GM21528 (cell line): ENCODE data around the gene HDAC4.

Experiments used
- ATAC-seq: cut with Tn5 transposase; IDR thresholded peaks from one replicate; pipeline ENCODE4 v1.9.1; 2021; ENCODE audit warnings: mild to moderate bottlenecking, moderate library complexity; ENCODE audit not compliant: unreplicated experiment, low FRiP score

The HDAC4 gene

DNA sequence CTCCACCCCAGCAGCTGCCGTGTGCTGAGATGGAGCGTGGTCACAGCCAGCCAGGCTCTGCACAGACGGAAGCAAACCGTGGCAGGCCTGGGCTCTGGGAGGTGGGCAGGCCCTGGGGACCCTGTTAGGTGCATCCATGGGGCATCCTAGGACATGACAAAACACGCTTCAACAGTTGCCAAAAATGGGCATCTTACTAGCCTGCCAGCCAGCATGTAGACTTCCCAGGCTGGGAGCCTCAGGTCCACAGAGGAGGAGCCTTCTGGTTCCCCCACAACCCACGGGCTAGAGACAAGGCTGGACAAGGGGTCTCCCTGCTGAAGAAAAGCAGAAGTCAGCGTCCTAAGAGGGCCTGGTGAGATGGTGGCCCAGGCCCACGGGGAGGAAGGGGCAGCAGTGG, 139.5 kb downstream of the HDAC4 start:
- no peak for ATAC-seq

DNA sequence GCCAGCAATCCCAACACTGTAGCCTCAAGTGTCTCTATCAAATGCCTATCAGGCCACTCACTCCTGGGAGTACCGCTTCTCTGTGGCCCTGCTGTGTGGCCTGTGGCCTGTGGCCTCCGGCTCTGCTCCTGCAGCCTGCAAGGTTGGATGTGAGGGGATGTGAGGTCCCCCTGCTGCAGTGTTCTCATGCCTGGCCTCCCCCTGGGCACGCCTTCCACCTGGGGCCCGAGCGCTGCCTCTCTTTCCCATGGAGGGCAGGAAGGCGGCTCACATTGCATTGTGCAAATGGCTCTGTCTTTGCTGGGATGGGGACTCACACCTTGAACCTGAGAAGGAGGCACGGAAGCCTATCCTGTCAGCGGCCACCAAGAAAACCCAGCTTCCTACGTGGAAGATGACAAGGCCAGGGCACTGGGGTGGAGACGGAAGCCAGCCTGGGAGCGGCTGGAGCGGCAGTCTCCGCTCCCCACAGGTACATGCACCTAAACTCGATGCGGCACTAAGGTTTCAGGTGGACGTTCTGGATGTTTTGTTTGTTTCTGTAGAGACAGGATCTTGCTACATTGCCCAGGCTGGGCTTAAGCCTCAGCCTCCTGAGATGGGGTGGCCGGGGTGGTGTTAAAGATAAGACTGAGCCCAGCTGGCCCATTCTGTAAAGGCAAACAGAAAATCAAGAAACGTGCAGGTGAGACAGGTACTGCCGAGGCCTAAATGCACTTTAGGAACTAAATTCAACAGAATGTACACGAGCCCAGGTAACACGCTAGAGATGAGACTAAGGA, 140.1 kb downstream of the HDAC4 start:
- ATAC-seq = no peak

DNA sequence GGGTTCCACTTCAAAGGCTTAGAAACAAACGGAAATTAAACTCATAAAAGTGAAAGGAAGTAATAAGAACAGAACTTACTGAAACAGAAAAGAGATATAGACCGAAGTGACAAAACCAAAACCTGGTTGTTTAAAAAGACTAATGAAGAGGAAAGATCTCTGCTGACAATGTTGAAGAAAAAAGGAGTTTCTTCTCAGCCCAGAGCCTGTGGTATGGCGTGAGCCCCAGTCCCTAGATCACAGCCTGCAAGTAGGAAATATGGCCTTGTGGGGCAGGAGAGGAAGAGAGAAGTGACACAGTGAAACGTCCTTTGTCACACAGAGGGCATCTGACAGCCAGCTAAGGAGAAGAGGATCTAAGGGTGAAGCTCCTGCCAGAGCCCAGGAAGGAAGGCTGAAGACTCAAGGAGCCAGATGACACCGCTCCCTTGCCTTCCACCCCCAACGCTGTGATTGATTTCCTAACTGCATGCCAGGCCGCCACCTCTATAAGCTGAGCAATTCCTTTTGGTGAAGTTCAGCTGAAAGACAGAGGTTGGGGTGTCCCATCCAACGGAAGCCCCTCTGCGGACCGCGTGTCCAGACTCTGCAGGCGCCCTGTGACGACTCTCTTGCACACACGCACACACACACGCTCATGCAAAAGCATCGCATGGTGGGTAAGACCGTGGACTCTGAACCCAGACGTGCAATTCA, 141.1 kb downstream of the HDAC4 start:
- ATAC-seq = no peak

- no peak for ATAC-seq
Measured at GRCh38 chr2:239259173-239259572, 141.6 kb downstream of the HDAC4 start.

DNA sequence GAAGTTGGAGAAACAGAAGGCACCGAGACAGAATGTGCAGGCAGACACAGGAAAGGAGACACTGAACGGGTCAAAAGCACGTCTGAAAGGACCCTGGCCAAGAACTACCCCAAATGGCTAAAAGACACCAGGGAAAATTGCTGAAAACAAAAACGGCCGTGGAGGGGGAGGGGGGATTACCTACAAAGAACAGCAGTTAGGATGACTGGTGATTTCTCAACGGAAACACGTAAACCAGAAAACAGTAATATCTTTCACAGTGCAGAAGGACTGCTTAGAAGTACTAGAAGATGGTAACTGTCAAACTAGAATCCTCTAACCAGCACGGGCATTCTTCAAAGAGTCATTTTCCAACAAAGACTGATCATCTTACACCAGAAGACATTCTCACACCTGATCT, 142.6 kb downstream of the HDAC4 start:
- no peak for ATAC-seq

- no peak for ATAC-seq
Measured at GRCh38 chr2:239257511-239257937, 143.3 kb downstream of the HDAC4 start.

DNA sequence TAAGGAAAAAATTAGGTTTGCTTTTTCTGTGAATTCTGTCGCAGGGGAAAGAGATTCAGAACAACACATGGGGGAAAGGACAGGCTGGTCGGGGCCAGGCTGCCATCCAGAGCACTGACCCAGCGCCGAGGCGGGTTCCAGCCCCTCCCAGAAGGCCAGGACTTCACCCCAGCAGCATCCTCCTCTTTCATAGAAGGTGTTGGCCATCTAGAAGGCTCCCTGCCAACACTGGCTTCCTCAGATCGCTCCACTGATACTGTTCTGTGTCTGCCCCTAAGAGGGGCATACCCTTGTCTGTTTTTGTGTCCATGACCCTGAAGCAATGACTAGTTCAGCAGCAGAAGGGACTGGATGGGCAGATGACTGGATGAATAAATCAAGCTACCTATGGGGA, 144.5 kb downstream of the HDAC4 start:
- ATAC-seq = no peak

DNA sequence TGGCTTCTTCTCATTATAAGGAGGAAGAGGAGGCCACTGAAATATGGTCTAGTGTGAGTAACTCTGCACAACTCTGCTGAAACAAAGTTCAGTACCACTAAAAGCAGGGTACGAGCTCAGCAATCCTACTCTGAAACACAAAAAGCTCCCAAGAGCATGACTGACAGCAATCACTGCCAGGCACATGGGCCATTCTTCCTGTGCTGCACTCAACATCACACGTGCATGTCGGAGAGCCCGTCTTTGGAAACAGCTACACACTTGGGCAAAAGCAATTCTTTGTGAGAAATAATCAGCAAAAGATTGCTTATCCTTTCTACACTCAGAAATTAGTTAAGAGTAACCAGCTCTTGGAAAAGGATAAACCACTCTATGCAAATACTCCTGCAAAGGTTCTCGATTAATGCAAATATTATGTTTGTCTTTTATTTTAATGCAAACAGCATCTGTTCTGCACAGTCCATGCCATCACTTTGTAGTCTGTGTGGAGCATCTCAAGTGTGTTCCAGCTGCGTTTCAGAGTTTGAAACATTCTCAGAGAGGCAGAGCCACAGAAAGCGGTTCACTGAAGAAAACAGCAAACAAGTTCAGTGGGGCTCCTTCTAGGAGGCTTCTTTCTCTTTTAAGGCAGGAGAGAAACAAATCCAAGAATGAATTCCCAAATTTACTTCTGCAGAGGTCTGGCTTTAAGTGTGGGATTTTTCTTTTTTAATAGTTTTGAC, 145.0 kb downstream of the HDAC4 start:
- ATAC-seq = no peak

- ATAC-seq = no peak
Measured at GRCh38 chr2:239255218-239255617, 145.6 kb downstream of the HDAC4 start.

GRCh38 chr2:239253701-239254436, 147.0 kb downstream of the HDAC4 start:
- no peak for ATAC-seq

GRCh38 chr2:239253264-239253663, 147.6 kb downstream of the HDAC4 start:
- no peak for ATAC-seq

- no peak for ATAC-seq
Measured at GRCh38 chr2:239252801-239253200, 148.0 kb downstream of the HDAC4 start.

DNA sequence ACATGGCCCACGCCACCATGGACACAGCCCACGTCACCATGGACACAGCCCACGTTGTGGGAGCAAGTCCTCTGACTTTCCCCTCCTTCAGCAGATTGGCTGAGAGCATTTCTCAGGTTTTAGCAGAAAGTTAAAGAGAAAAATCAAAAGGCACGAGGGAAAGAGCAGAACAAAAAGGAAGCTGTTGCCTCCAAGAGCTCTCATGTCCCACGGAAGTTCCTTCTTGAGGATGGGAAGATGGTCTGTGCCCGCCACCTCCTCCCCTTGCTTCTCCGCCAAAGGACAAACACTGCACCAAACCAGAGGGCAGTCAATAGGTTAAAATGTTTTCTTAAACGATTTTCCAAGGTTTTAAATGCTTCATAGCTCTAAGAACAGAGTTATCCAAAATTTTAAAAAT, 148.4 kb downstream of the HDAC4 start:
- no peak for ATAC-seq

DNA sequence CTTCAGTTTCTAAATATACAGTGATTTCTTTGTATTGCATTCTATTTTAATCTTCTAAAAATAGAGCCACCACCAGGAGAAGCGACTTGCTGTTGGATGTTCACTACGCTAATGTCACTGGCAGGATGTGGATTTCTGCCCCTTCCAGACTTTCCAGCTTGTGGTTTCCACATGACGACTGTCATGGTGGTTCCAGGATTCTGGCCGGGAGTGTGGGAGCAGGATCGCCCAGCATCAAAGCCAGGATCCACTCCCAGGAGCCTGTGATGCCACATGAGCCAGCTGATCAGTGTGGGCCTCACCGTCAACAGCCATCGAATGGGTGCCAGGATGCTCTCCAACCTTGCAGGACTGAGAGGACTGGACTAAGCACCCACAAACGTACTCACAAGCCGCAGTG, 148.8 kb downstream of the HDAC4 start:
- no peak for ATAC-seq

GRCh38 chr2:239250216-239251081, 150.4 kb downstream of the HDAC4 start:
- ATAC-seq = no peak

- no peak for ATAC-seq
Measured at GRCh38 chr2:239249776-239250175, 151.0 kb downstream of the HDAC4 start.

- ATAC-seq = no peak
Measured at GRCh38 chr2:239249048-239249447, 151.8 kb downstream of the HDAC4 start.

- ATAC-seq = no peak
Measured at GRCh38 chr2:239247401-239248245, 153.2 kb downstream of the HDAC4 start.

GRCh38 chr2:239246723-239247122, 154.1 kb downstream of the HDAC4 start:
- ATAC-seq = no peak
